Karpas-422 (cell line): Measurements from ENCODE around the gene MBD6. TPM values are rescaled to one million over a fixed set of nuclear protein-coding genes. Genes with fewer than 3 reads are reported as not detected.
"Not testable (repeated sequence)": the region's sequence is repeated elsewhere in the genome, so short reads cannot be mapped to it uniquely, and the experiment has no call there.

ENCODE experiments used
- DNase-seq: peaks from one replicate; pipeline ENCODE4 v3.0.0-alpha.2; 2015
- H2AFZ ChIP-seq: fragments of 200-600 bp; sonication (generic); 2 replicates; pipeline ENCODE4 v1.6.1; 2014; ENCODE audit warnings: antibody characterized with exemption, low read length, mixed read lengths
- H3K27ac ChIP-seq: fragments of 200-600 bp; sonication (generic); 2 replicates; pipeline ENCODE4 v1.5.1; 2014; ENCODE audit warnings: mild to moderate bottlenecking, low read length, moderate library complexity
- H3K27me3 ChIP-seq: fragments of 200-600 bp; sonication (generic); 2 replicates; pipeline ENCODE4 v1.6.1; 2014; ENCODE audit warnings: low read length, mixed read lengths
- H3K36me3 ChIP-seq: fragments of 200-600 bp; sonication (generic); 2 replicates; pipeline ENCODE4 v1.6.1; 2014; ENCODE audit warnings: low read length, mixed read lengths; ENCODE audit not compliant: insufficient read depth
- H3K4me1 ChIP-seq: fragments of 200-600 bp; sonication (generic); 2 replicates; pipeline ENCODE4 v1.6.1; 2014; ENCODE audit warnings: mild to moderate bottlenecking, low read length, mixed read lengths
- H3K4me2 ChIP-seq: fragments of 200-600 bp; sonication (generic); 2 replicates; pipeline ENCODE4 v1.6.1; 2014; ENCODE audit warnings: low read length, low read depth, mild to moderate bottlenecking; ENCODE audit not compliant: poor library complexity, severe bottlenecking
- H3K4me3 ChIP-seq: fragments of 200-600 bp; sonication (generic); 2 replicates; pipeline ENCODE4 v1.5.1; 2014; ENCODE audit warnings: mild to moderate bottlenecking, antibody characterized with exemption, low read length, mixed read lengths
- H3K79me2 ChIP-seq: fragments of 200-600 bp; sonication (generic); 2 replicates; pipeline ENCODE4 v1.6.1; 2014; ENCODE audit warnings: mild to moderate bottlenecking, low read length, mixed read lengths
- H3K9ac ChIP-seq: fragments of 200-600 bp; sonication (generic); 2 replicates; pipeline ENCODE4 v1.6.0; 2014; ENCODE audit warnings: low read length
- H3K9me2 ChIP-seq: fragments of 200-600 bp; sonication (generic), shearing (Covaris generic); replicated peaks from 2 replicates; pipeline ENCODE4 v1.6.0; 2014; ENCODE audit warnings: mild to moderate bottlenecking, low read length, moderate library complexity; ENCODE audit not compliant: insufficient read depth
- H3K9me3 ChIP-seq: fragments of 300-700, 200-600 bp; sonication (generic); 2 replicates; pipeline ENCODE4 v1.6.1; 2014; ENCODE audit warnings: low read length, mixed read lengths
- H4K20me1 ChIP-seq: fragments of 200-600 bp; sonication (generic); 2 replicates; pipeline ENCODE4 v1.6.1; 2014; ENCODE audit warnings: mild to moderate bottlenecking, antibody characterized with exemption, low read length, low read depth; ENCODE audit not compliant: insufficient read depth
- total RNA-seq: library from RNA; depleted of rRNA; stranded (reverse); fragments of >200 nt; shearing (Covaris generic); gene quantifications from 2 replicates; pipeline ENCODE4 v1.2.3, GENCODE V29; 2014; ENCODE audit warnings: low replicate concordance

MBD6 gene
- total RNA-seq, 1 experiment from 2014 or later = 23.5 TPM

DNA sequence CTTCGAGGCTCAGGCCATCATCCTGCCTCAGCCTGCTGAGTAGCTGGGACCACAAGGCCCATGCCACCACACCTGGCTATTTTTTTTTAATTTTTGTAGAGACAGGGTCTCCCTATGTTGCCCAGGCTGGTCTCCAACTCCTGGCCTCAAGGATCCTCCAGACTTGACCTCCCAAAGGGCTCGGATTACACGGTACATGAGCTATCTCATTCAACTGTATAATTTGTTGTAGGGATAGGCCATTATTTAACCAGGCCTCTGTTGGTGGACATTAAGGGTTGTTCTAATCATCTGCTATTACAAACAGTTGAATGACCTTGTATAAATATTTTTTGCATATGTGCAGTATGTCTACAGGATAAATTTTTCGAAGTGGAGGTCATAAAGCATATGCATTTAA, 36.2 kb downstream of the MBD6 start:
- no peak overlapping the region for H3K4me2 ChIP-seq
- H3K4me3 ChIP-seq = no peak overlapping the region
- H3K9me3 ChIP-seq = no peaks in the 10 kb centered on the region
- no peak for DNase-seq
- H3K36me3 ChIP-seq = peaks cover 18% of the 10 kb centered on the region
- H3K27ac ChIP-seq = no peak overlapping the region
- H2AFZ ChIP-seq = no peak overlapping the region
- H3K79me2 ChIP-seq = peaks cover 71% of the 10 kb centered on the region
- no peaks in the 10 kb centered on the region for H3K9me2 ChIP-seq
- H4K20me1 ChIP-seq = no peaks in the 10 kb centered on the region
- no peaks in the 10 kb centered on the region for H3K27me3 ChIP-seq
- H3K4me1 ChIP-seq = peaks cover 23% of the 10 kb centered on the region
- H3K9ac ChIP-seq = no peak overlapping the region

- no peak overlapping the region for H3K9ac ChIP-seq
- H4K20me1 ChIP-seq = no peaks in the 10 kb centered on the region
- H3K27ac ChIP-seq = no peak overlapping the region
- H3K27me3 ChIP-seq = no peaks in the 10 kb centered on the region
- H3K4me3 ChIP-seq = no peak overlapping the region
- peaks cover 56% of the 10 kb centered on the region for H3K79me2 ChIP-seq
- H3K4me2 ChIP-seq = no peak overlapping the region
- no peaks in the 10 kb centered on the region for H3K9me3 ChIP-seq
- H3K36me3 ChIP-seq = peaks cover 22% of the 10 kb centered on the region; the same call in 1 of the 2 replicates
- no peak overlapping the region for H2AFZ ChIP-seq
- H3K4me1 ChIP-seq = peaks cover 10% of the 10 kb centered on the region
- no peak for DNase-seq
- no peaks in the 10 kb centered on the region for H3K9me2 ChIP-seq
Measured at GRCh38 chr12:57560516-57560915, 37.9 kb downstream of the MBD6 start.

DNA sequence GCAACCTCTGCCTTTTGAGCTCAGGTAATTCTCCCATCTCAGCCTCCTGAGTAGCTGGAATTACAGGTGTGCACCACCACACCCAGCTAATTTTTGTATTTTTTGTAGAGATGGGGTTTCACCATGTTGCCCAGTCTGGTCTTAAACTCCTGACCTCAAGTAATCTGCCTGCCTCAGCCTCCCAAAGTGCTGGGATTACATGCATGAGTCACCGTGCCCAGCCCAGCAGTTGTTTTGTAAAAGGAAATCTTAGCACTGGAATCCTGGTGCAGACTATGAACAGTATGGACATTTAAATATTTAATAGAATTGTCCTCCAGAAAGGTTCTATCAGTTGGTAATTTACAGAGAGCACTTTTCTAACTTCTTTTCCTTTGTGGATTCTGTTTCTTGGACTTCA, 38.5 kb downstream of the MBD6 start:
- not testable (repeated sequence) for H3K4me2 ChIP-seq, H2AFZ ChIP-seq, H3K9ac ChIP-seq, H3K27ac ChIP-seq, DNase-seq, H3K27me3 ChIP-seq, H3K4me3 ChIP-seq, H3K9me3 ChIP-seq, H4K20me1 ChIP-seq, H3K9me2 ChIP-seq
- peaks cover 10% of the 10 kb centered on the region for H3K4me1 ChIP-seq
- peaks cover 54% of the 10 kb centered on the region for H3K79me2 ChIP-seq
- peaks cover 22% of the 10 kb centered on the region; the same call in 1 of the 2 replicates for H3K36me3 ChIP-seq

DNA sequence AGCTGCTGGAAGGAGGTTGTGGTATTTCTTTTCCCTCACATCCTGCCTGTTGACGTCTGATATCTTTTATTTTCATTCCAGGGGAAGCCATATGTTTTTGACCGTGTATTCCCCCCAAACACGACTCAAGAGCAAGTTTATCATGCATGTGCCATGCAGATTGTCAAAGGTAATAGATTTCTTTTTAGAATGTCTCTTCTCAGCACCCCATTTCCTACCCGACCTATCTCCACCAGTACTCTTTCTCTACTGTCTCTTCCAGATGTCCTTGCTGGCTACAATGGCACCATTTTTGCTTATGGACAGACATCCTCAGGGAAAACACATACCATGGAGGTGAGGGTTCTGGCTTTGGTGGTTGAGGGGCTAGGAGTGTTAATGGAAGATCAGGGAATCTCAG, 40.7 kb downstream of the MBD6 start:
- no peak overlapping the region for H3K4me3 ChIP-seq
- no peak overlapping the region for H3K4me2 ChIP-seq

DNA sequence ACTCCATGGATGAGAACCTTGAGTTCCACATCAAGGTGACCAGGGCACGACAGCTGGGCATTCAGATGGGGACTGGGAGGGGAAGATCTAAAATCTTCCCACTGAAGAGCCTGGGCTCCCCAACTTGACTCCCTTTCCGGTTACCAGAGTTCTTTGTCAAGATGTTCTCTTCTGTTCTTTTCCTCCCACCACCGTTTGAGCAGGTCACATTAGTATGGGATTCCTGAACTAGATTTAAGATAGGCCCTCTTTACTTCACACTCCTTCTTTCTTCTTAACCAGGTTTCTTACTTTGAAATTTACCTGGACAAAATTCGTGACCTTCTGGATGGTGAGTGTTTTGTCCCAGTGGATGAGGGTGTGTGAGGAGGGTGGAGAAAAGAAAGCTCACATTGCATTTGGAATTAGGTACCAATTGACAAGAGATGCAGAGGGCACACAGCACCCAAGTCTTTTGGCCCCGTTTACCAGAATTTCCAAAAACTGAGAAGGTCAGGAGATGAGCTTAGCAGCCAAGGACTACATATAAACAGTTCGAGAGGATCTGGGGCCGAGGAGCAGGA, 41.6 kb downstream of the MBD6 start:
- Histone ChIP-seq H3K27me3 (no peaks in the 10 kb centered on the region), H2AFZ (no peak overlapping the region), H3K9ac (no peak overlapping the region), H3K4me1 (peaks cover 10% of the 10 kb centered on the region), H3K4me3 (no peak overlapping the region), H4K20me1 (no peaks in the 10 kb centered on the region), H3K9me3 (no peaks in the 10 kb centered on the region), H3K9me2 (no peaks in the 10 kb centered on the region), H3K27ac (no peak overlapping the region), H3K36me3 (peaks cover 22% of the 10 kb centered on the region), H3K79me2 (peaks cover 29% of the 10 kb centered on the region), H3K4me2 (no peak overlapping the region)
- DNase-seq = no peak

More for the DNA sequence above, 40.7 kb downstream of the MBD6 start:
- DNase-seq = no peak
- H3K36me3 ChIP-seq = peaks cover 15% of the 10 kb centered on the region; the same call in 1 of the 2 replicates
- no peak overlapping the region for H3K27ac ChIP-seq
- H3K4me1 ChIP-seq = peaks cover 10% of the 10 kb centered on the region
- no peak overlapping the region for H2AFZ ChIP-seq
- no peaks in the 10 kb centered on the region for H4K20me1 ChIP-seq
- H3K9ac ChIP-seq = no peak overlapping the region
- no peaks in the 10 kb centered on the region for H3K9me2 ChIP-seq
- no peaks in the 10 kb centered on the region for H3K9me3 ChIP-seq
- peaks cover 38% of the 10 kb centered on the region for H3K79me2 ChIP-seq
- no peaks in the 10 kb centered on the region for H3K27me3 ChIP-seq

DNA sequence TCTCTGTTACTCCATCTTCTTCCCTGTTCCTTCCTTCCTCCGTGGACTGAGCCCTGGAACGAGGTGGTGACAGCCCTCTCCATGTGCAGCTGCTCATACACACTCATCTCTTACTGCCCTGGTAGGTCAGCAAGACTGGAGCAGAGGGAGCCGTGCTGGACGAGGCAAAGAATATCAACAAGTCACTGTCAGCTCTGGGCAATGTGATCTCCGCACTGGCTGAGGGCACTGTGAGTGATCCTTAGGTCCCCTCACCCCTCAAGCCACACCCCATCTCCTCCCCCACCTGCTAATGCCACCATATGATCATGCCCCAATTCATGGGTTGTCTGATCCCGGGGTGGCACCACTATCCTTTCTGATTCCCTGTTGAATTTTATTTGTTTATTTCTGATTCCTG, 46.2 kb downstream of the MBD6 start:
- no peaks in the 10 kb centered on the region for H3K27me3 ChIP-seq
- H3K9me3 ChIP-seq = no peaks in the 10 kb centered on the region
- H3K4me3 ChIP-seq = no peak overlapping the region
- no peak overlapping the region for H3K4me2 ChIP-seq
- peaks cover 42% of the 10 kb centered on the region for H3K36me3 ChIP-seq
- H2AFZ ChIP-seq = no peak overlapping the region
- no peak overlapping the region for H3K27ac ChIP-seq
- no peak for DNase-seq
- H3K79me2 ChIP-seq = no peaks in the 10 kb centered on the region
- no peak overlapping the region for H3K9ac ChIP-seq
- no peaks in the 10 kb centered on the region for H3K4me1 ChIP-seq
- no peaks in the 10 kb centered on the region for H4K20me1 ChIP-seq
- H3K9me2 ChIP-seq = no peaks in the 10 kb centered on the region

- H3K9ac ChIP-seq = no peak overlapping the region
- no peaks in the 10 kb centered on the region for H3K9me3 ChIP-seq
- no peak overlapping the region for H3K27ac ChIP-seq
- H3K4me3 ChIP-seq = no peak overlapping the region
- no peaks in the 10 kb centered on the region for H3K4me1 ChIP-seq
- no peaks in the 10 kb centered on the region for H4K20me1 ChIP-seq
- H3K36me3 ChIP-seq = peaks cover 35% of the 10 kb centered on the region
- H3K9me2 ChIP-seq = no peaks in the 10 kb centered on the region
- no peak overlapping the region for H3K4me2 ChIP-seq
- H3K27me3 ChIP-seq = no peaks in the 10 kb centered on the region
- no peak overlapping the region for H2AFZ ChIP-seq
- H3K79me2 ChIP-seq = no peaks in the 10 kb centered on the region
- no peak for DNase-seq
Measured at GRCh38 chr12:57569858-57570257, 47.2 kb downstream of the MBD6 start.

GRCh38 chr12:57570438-57570837, 47.8 kb downstream of the MBD6 start:
- H3K9me3 ChIP-seq, H3K27ac ChIP-seq, H2AFZ ChIP-seq, H3K9me2 ChIP-seq, H3K4me2 ChIP-seq, DNase-seq, H4K20me1 ChIP-seq, H3K4me3 ChIP-seq, H3K9ac ChIP-seq, H3K4me1 ChIP-seq, H3K27me3 ChIP-seq, H3K79me2 ChIP-seq: not testable (repeated sequence)
- peaks cover 37% of the 10 kb centered on the region for H3K36me3 ChIP-seq
